NCI-H526 treated with DMSO at 0.1 percent for 48 hours (cell line): ENCODE measurements around the gene OR6N2.

Source experiments
- DNase-seq: peaks from one replicate; lab custom pipeline; 2025; lab: John Stamatoyannopoulos, UW

OR6N2 gene, protein sequence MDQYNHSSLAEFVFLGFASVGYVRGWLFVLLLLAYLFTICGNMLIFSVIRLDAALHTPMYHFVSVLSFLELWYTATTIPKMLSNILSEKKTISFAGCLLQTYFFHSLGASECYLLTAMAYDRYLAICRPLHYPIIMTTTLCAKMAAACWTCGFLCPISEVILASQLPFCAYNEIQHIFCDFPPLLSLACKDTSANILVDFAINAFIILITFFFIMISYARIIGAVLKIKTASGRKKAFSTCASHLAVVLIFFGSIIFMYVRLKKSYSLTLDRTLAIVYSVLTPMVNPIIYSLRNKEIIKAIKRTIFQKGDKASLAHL

DNA sequence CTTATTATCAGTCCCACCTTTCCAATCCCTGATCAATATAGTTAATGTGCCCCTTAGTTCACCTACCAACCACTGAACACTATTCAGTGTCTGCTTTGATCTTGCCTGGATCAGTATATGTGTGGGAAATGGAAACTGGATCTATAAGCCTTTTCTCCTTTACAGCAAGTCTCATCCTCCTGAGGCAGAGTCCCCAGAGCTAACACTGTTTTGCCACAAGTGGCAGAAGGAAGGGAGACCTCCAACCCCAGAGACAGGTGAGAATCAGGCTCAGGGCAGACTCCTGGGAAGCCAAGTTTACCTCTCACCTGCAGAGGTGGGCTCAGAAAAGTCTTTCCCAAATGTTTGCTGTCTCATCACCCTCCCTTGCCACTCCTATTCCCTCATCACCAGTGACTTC lies at the start of gene OR6N2:
TSS of gene OR6N2 (minus strand) at position 101 of the 400 bp plus-strand sequence. CDS start 3,569 bp downstream, outside the sequence.
- no peak for DNase-seq

DNA sequence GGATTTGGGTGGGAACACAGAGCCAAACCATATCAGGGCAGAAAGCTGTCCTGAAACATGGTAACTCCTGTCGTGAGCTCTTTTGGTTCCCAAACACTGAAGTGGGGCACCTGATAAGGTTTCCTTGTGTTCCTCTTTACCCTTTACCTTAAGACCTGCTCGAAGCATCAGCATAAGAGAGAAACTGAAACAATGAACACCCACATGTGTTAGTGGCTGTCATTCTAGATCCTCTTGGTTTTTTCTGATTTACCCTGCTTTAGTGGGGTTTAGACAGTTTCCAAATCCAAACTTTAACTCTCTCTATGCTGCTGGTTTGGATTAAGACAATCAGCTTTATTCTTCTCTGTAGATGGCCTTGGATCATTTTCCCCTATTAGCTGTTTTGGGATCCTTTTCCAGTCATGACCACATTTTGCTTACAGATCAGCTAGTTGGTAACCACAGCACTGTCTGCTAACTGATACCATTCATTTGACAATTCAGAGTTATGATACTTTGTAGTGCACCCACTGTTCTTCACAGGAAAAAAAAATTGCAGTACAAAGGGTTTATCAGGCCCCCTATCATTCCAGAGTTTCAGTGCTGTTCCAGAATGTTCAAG lies 49.2 kb upstream of the OR6N2 start:
- DNase-seq: no peak

DNA sequence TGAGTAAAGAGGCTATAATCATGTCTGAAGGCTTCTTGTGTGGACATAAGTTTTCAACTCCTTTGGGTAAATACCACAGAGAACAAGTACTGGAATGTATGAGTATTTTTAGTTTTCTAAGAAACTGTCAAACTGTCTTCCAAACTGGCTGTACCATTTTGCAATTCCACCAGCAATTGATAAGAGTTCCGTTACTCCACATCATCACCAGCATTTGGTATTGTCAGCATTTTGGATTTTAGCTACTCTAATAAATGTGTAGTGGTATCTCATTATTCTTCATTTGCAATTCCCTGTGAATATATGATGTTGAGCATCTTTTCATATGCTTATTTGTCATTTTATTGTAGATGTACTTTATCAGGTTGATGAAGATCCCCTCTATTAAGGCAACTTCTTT lies 40.7 kb upstream of the OR6N2 start:
- no peak for DNase-seq

DNA sequence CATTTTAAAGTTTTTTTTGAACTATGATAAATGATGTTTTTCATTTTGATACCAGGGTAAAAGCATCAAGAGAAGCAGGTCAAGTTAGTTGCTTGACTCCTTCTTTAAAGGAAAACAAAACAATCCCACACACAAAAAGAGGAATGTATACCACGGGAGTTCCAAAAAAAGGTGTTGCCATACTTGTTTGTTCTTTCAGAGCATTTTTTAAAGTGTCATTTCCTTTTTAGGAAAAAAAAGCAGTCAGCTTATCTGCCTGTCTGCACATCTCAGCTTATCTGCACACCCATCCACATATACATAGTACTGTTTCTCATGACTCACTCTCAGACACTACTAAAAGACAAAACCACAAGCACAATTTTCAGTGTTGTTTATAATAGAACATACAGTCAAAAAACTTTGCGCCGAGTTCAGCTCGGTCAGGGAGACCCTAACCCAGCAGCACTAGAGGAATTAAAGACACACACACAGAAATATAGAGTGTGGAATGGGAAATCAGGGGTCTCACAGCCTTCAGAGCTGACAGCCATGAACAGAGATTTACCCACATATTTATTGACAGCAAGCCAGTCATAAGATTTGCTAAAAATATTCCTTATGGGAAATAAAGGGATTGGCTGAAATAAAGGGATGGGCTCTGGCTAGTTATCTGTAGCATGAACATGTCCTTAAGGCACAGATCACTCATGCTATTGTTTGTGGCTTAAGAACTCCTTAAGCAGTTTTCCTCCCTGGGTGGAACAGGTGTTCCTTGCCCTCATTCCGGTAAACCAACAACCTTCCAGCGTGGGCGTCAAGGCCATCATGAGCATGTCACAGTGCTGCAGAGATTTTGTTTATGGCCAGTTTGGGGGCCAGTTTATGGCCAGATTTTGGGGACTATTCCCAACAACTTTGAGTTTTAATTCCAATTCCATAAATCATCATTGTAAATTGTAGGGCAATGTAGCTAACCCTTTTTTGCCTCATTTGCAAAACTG lies 38.7 kb upstream of the OR6N2 start:
- DNase-seq: no peak

DNA sequence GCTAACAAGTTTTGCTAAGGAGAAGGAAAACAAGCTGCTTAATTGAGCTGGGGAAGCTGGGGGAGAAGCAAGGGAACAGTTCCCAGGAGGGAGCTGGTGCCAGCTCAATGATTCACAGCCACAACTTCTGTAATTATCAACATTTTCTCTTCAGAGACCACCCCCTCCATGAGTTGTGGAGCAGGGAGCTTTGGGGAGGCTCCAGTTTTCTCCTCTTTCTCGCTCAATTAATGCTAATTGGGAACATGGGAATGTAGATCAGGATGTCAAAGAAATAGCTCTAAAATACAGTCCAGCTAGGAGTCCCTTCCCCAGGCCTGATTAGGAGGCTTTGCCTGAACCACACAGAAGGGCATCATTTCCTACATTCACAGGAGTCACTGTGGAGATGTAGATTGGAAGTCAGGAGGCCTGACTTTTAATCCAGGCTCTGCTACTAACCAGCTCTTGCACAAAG lies 38.0 kb upstream of the OR6N2 start:
- no peak for DNase-seq

DNA sequence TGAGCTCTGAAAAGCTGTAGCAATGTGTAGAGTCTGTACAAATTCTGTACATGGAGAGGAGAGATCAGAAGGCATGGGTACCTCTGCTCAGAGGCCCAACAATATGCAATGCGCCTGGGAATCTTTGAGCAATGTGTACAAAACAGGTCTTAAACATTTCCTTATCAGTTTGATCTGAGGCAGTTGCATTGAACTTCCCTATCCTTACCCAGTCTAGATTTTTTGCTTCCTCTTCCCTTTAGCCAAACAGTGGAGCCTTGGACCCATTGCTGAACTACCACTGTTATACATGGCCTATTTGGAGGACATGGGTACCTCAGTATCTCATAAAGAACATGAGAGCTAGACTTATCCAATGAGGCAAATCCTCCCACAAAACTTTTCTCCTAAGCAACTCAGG lies 37.6 kb upstream of the OR6N2 start:
- no peak for DNase-seq

DNA sequence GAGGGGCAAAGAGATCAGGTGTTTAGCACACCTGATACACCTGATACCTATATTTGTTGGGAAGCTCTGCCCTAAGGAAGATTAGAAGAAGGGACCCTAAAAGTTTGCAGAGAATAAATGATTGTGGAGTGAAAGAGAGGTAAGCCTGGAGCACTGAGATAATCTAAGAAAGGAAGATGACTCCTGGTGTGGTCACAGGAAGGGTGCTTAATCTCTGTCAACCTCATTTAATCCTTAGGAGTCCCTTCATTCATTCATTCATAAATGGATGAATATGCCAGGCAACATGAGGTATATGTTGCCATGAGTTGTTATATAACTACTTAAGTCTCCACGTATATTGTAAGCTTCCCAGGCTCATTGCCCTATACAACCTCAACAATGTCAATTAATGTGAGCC lies 34.0 kb upstream of the OR6N2 start:
- DNase-seq: no peak

DNA sequence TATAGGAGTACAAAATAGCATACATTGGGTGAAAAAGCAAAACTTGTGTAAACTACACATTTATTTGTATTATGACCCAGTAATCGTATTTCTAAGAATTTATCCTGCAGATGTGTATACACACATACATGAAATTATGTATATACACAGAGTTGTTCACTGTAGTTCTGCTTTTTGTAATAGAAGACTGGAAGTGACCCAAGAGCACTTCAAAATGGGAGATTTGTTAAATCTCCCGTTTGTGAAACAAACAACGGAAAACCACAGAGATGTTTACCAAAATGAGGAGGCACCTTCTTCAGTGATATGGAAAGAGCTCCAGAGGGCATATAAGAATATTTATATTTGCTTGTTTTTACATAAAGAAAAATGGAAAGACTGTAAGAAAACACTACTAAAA lies 32.2 kb upstream of the OR6N2 start:
- no peak for DNase-seq

DNA sequence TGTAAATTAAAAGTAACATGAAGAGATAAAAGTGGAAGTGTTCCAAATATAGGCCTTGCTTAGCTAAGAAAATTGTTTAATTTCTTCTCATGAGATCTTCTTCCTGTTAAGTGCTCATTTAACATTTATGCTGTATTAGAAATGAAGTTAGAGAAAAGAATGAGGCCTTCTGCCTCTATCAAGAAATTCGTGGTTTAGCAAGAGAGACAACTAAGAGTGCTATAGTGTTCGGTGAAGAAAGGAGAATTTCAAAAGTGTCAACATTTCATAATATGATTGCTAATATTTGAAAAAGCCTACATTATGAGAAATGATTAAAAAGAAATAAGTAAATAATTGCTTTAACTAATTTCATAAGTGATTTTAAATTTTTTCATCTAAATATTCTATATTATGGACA lies 31.3 kb upstream of the OR6N2 start:
- no peak for DNase-seq

DNA sequence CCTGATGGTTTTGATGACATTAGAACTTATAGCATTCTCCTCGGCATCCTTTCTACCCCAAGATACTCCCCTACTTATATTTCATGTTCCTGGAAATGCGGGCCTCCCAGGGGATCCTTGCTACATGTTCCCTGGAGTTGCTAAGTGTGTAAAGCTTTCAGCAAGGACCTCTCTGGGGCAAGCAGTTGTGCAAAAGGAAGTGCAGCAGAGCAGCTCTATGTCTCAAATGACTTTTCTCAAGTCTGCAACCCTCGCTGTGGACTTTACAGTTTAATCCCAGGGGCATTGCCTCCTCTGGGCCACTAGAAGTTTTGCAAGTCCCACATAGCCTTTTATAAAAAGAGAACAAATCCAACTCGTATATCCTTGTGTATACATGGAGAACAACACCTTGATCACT lies 29.3 kb upstream of the OR6N2 start:
- no peak for DNase-seq

DNA sequence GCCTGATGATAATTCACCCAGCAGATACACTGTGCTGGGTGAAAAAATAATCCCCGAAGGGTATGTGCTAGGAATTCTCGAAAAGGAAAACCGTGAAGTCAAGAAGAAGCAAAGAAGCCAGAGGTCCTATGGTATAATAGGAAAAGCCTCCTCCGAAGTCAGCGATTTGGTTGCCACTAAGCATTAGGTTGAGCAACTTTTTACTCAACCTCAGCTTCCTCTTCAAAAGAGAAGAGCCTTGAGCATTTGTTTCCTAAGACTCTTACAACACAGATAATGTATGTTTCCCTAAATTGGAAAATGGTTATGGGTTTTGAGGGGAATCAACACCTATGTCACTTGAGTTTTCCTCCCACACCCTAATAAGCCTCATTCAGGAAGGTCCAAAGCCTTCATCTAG lies 28.9 kb upstream of the OR6N2 start:
- no peak for DNase-seq

DNA sequence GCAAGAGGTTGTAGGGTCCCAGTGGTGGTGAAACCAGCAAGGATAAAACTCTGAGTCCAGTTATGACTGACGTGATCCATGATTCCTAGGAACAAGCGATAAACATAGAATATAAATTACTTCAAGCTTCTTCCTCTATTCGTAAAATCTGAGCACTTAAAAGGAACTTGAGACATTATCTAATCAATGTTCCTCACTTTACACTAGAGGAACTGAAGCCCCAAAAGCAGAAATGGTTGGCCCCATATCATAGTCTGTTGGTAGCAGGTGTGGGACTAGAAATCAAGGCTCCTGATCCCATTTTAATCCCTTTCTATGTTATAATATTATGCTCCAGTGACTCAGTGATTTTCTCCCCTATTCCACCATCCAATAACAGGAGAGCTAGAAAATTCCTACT lies 28.3 kb upstream of the OR6N2 start:
- DNase-seq: no peak

DNA sequence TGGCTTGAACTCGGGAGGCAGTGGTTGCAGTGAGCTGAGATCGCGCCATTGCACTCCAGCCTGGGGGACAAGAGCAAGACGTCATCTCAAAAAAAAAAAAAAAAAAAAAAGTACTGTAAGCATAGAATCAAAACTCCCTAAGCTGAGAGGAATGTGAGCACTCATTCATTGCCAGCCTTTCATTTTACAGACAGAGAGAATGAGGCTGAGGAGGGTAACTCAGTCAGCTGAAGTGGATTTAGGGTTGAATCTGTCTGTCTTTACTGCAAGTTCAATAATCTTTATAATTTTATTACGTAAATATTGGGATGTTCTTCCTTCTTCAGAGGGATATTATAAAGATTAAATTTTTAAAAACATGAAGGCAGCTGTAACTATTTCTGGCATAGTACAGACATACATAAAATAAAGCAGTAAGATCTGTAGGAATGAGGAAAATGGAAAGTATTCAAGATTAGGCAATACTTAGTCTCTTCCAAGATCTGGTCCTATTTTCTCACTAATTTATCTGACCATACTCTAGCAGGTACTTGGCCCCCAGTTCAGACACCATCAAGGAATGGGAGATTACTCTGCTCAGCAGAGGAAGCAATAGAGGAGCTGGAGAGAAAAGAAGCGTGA lies 26.0 kb upstream of the OR6N2 start:
- no peak for DNase-seq

DNA sequence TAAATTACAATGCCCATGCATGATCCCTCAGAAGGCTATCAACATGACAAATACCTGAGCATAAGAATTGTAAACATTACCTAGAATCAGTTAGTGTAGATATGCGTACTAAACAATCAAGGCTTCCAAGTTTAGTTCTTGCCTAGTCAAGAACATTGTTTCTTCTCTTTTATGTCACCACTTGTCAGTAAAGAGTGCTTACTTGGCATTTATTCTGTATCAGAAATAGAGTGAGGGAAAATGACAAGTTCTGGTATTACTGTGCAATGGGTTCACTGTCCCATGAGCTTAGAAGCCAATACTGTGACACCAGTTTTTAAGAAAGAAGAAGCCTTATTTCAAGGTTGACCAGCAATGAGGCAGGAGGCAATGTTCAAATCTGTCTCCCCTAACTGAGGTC lies 22.7 kb upstream of the OR6N2 start:
- DNase-seq: no peak

DNA sequence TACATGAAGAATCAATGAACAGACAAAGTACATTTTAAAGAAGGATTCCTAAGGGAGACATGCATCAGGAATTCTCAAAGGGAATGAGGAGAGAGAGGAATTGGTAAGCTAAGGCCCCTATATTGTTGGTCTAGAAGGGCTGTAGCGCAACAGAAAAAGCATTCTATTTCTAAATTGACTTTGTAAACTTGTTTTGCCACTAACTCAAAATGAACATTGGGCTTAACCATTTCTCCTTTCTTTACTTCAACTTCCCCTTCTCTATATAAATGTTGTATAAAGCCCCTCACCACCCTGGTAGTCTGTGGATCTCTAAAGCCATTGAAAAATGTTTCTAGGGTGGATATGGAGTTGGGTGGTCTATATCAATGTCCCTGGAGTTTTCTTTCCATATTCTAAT lies 20.4 kb upstream of the OR6N2 start:
- no peak for DNase-seq

DNA sequence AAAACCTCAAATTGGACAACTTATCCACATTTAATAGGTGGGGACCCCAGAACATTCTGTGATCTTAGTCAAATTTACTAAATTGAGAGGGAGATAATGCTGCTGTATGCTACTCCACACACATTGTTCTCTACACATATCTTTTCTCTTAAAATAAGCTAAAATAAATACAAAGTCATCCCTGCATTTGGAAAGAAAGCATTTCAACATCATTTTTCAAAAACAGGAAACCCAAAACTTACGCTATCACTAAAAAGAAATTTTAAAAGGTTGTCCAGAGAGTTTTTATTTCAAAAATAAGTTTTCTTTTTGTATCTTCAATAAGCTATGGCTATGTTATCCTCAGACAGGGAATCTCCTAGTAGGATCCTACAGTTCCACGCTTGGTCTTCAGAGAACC lies 19.5 kb upstream of the OR6N2 start:
- no peak for DNase-seq

DNA sequence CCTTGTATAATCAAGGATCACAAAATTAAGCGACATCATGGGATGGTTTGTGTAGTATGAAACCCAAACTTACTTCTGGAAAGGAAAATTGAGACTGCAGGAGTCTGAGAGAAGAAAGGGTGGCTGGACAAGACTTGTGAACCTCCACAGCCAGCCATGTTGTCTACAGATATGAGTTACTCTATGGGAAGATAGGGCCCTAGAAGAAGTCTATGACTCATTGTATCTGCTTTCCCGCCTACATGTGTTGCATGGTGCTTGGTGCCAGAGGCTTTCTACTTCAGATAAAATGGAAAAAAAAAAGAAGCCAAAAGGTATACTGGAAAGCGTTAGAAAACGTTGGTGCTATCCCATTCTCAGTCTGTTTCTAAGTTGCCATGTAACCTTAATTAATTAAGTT lies 18.7 kb upstream of the OR6N2 start:
- DNase-seq: no peak

DNA sequence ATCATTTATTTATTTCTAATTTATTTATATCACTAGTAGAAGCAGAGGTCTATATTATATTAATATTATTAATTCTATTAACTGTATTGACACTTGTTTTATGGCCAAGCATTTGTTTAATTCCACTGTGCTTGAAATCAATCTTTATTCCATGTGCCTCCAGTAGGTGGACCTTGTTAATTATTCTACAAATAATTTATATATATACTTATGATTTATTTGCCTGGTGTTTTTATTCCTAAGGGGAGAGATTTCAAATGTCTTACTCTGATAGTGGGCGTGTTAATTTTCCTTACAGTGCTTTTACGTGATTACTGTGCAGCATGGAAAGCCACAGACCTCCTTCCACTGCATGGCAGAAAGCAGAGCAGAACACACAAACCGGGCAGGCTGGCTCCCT lies 17.5 kb upstream of the OR6N2 start:
- DNase-seq: no peak

DNA sequence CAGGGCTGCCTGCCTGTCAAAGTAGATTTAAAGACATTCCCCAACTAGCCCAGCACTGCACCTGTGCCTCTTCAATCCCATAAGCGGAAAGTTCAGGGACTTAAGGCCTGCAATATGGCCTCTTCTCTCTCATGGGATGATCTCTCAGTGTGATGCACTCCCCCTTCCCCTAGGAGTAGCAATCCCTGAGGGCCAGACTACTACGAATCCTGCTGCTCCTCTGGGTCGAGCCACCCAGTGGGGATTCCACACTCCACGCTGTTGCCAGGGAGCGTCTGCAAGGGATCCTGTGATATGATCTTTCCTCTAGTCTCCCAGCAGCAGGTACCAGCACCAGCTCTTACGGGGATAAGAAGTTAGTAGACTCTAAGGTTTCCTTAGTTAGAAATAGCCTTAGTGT lies 13.2 kb upstream of the OR6N2 start:
- no peak for DNase-seq

DNA sequence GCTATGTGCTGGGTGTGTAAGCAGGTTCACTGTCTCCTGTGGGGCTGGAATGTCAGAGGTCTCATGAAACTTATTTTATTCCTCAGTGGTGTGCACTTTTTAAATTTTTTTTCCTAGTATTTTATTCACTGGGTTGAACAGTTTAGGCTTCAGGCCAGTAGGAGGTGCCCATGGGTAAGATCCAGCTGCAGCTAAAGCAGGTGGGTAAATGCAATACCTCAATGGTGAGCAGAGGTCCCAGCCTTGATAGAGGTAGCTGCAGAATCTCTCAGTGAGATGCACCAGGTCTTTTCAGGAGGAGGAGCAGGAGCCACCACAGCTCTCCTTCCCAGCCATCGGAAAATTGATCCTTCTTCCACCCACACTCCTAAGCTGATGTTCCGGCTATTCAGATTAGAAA lies 12.6 kb upstream of the OR6N2 start:
- DNase-seq: no peak

DNA sequence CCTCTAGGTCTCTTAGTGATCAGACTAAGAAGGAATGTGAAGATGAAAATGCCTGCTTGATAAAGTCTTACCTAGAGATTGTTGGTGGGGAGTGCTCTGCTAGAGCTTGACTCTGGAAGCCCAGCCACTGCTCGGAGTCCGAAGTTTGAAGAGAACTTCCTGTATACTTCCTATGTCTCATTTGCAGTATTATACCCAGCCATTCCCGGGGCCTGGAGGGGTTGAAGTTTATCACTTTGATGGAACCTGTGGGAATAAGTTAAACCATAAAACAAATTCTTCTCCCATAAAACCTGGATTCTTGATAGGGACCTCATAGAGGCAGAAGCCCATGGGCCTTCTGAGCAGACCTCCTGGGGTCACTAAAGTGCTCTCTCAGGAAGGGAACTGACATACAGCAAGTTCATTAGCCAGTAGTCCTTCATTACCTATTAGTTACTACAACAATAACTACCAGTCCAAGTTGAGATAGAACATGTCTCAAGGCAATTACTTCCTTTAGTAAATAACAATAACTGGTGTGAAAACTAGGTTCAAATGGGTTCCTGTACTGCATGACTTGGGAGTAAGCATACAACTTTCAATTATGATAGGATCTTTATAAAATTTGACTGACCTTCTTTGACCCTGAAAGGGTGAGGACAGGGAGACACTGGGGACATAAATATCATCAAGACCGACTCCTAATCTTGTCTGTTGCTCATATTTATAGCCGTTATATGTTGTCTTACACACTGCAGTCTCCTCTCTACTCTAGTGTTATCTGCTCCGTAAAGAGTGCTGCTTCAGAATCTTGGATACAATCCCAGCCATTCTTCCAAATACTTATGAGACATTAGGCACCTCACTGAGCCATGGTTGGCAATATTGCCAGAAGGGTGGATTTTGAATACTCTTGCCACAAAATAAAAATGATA lies 8.8 kb downstream of the OR6N2 start, which contains the start of gene OR6N1:
TSS of gene OR6N1 (minus strand) at position 246 of the 917 bp plus-strand sequence. CDS start 5,513 bp downstream, outside the sequence.
- no peak for DNase-seq
